Measurements from ENCODE around the gene YWHAG. TPM values are rescaled to one million over a fixed set of nuclear protein-coding genes. Genes with fewer than 3 reads are reported as not detected.

Gene YWHAG
- total RNA-seq, 1 donor from 2014 or later: 132 TPM

Other genes with a start within 250 kb of the YWHAG start
- gene SRRM3, start 157.1 kb downstream of the YWHAG start, total RNA-seq: 2.5 and 3.3 TPM in 2 replicates
- gene HSPB1, start 56.3 kb downstream of the YWHAG start, total RNA-seq: 111 and 118 TPM in 2 replicates
- 7.4 and 10.7 TPM in 2 replicates for gene SSC4D, start 50.7 kb upstream of the YWHAG start, total RNA-seq
- not detected in 2 replicates for gene ZP3, start 66.0 kb upstream of the YWHAG start, total RNA-seq
- gene DTX2, start 102.7 kb upstream of the YWHAG start, total RNA-seq: 38.2 and 55.6 TPM in 2 replicates
- gene UPK3B, start 151.6 kb upstream of the YWHAG start, total RNA-seq: 1.7 and 4.7 TPM in 2 replicates
- gene SPDYE16, start 184.3 kb upstream of the YWHAG start, total RNA-seq: 0.31 and 0.47 TPM in 2 replicates

All from progenitor cell of endocrine pancreas (in vitro differentiated cells).